H9 (cell line): Measurements from ENCODE around the gene OGA. TPM values are rescaled to one million over a fixed set of nuclear protein-coding genes. Genes with fewer than 3 reads are reported as not detected.

Experiments
- DNase-seq: peaks from one replicate; pipeline ENCODE4 v3.0.0-alpha.2; 2017
- H2AFZ ChIP-seq: one replicate; pipeline ENCODE4 v1.6.1; 2013; ENCODE audit warnings: mild to moderate bottlenecking, low read length, control low read depth, moderate library complexity
- H2AK5ac ChIP-seq: 2 replicates; pipeline ENCODE4 v1.6.1; 2013; ENCODE audit warnings: low read length, control low read depth, mixed read lengths; ENCODE audit not compliant: insufficient read length
- H2BK120ac ChIP-seq: one replicate; pipeline ENCODE4 v1.6.1; 2013; ENCODE audit warnings: low read depth, mild to moderate bottlenecking, low read length, control low read depth, inconsistent platforms; ENCODE audit not compliant: poor library complexity, severe bottlenecking
- H2BK12ac ChIP-seq: 2 replicates; pipeline ENCODE4 v1.6.1; 2013; ENCODE audit warnings: low read length, control low read depth, mixed read lengths, low read depth; ENCODE audit not compliant: insufficient read length
- H2BK15ac ChIP-seq: 2 replicates; pipeline ENCODE4 v1.6.1; 2013; ENCODE audit warnings: low read depth, low read length, control low read depth
- H2BK20ac ChIP-seq: one replicate; pipeline ENCODE4 v1.6.1; 2013; ENCODE audit warnings: low read depth, mild to moderate bottlenecking, low read length, control low read depth, inconsistent platforms; ENCODE audit not compliant: poor library complexity, severe bottlenecking
- H2BK5ac ChIP-seq: 2 replicates; pipeline ENCODE4 v1.6.1; 2013; ENCODE audit warnings: low read length, control low read depth, mixed read lengths; ENCODE audit not compliant: insufficient read length
- H3K14ac ChIP-seq: 2 replicates; pipeline ENCODE4 v1.6.1; 2013; ENCODE audit warnings: low read length, control low read depth; ENCODE audit not compliant: insufficient read depth
- H3K18ac ChIP-seq: 2 replicates; pipeline ENCODE4 v1.6.1; 2013; ENCODE audit warnings: low read depth, mild to moderate bottlenecking, mixed read lengths, low read length, control low read depth; ENCODE audit not compliant: insufficient read length
- H3K23ac ChIP-seq: 2 replicates; pipeline ENCODE4 v1.6.1; 2013; ENCODE audit warnings: low read length, control low read depth, mixed read lengths, low read depth; ENCODE audit not compliant: insufficient read length
- H3K23me2 ChIP-seq: 2 replicates; pipeline ENCODE4 v1.6.1; 2013; ENCODE audit warnings: low read depth, mild to moderate bottlenecking, mixed read lengths, low read length, control low read depth; ENCODE audit not compliant: insufficient read length, poor library complexity, severe bottlenecking
- H3K27ac ChIP-seq: 2 replicates; pipeline ENCODE4 v1.5.1; 2013; ENCODE audit warnings: low read length, control low read depth, mixed read lengths, low read depth; ENCODE audit not compliant: insufficient read length
- H3K27me3 ChIP-seq: 2 replicates; pipeline ENCODE4 v1.6.1; 2013; ENCODE audit warnings: low read length, control low read depth, inconsistent platforms; ENCODE audit not compliant: insufficient read depth
- H3K4ac ChIP-seq: 2 replicates; pipeline ENCODE4 v1.6.1; 2013; ENCODE audit warnings: low read depth, mild to moderate bottlenecking, control low read depth, inconsistent platforms, low read length, moderate library complexity
- H3K4me1 ChIP-seq: 2 replicates; pipeline ENCODE4 v1.6.1; 2013; ENCODE audit warnings: low read length, control low read depth, inconsistent platforms; ENCODE audit not compliant: insufficient read depth
- H3K4me2 ChIP-seq: 2 replicates; pipeline ENCODE4 v1.6.1; 2013; ENCODE audit warnings: low read length, control low read depth, mixed read lengths; ENCODE audit not compliant: insufficient read length, insufficient read depth
- H3K56ac ChIP-seq: 2 replicates; pipeline ENCODE4 v1.6.1; 2013; ENCODE audit warnings: low read depth, mild to moderate bottlenecking, mixed read lengths, low read length, control low read depth; ENCODE audit not compliant: insufficient read length
- H3K79me1 ChIP-seq: 2 replicates; pipeline ENCODE4 v1.6.1; 2013; ENCODE audit warnings: low read depth, mild to moderate bottlenecking, moderate library complexity, low read length, control low read depth, inconsistent platforms; ENCODE audit not compliant: insufficient read depth, poor library complexity, severe bottlenecking
- H3K79me2 ChIP-seq: 2 replicates; pipeline ENCODE4 v1.6.1; 2013; ENCODE audit warnings: low read length, control low read depth, inconsistent platforms; ENCODE audit not compliant: insufficient read depth
- H3K9ac ChIP-seq: 2 replicates; pipeline ENCODE4 v1.6.1; 2013; ENCODE audit warnings: low read length, control low read depth, mixed read lengths; ENCODE audit not compliant: insufficient read length; ENCODE audit errors: extremely low read depth
- H3K9me3 ChIP-seq: one replicate; pipeline ENCODE4 v1.6.1; 2013; ENCODE audit warnings: low read depth, low read length, inconsistent platforms; ENCODE audit not compliant: control insufficient read depth
- H3T11ph ChIP-seq: one replicate; pipeline ENCODE4 v1.6.1; 2013; ENCODE audit warnings: mild to moderate bottlenecking, low read length, control low read depth, inconsistent platforms
- H4K20me1 ChIP-seq: one replicate; pipeline ENCODE4 v1.6.1; 2013; ENCODE audit not compliant: control insufficient read depth, insufficient read length, insufficient read depth
- H4K5ac ChIP-seq: 2 replicates; pipeline ENCODE4 v1.6.1; 2013; ENCODE audit warnings: low read depth, mild to moderate bottlenecking, mixed read lengths, low read length, control low read depth; ENCODE audit not compliant: insufficient read length
- H4K8ac ChIP-seq: replicated peaks from 2 replicates; pipeline ENCODE4 v1.6.1; 2013; ENCODE audit warnings: low read length, control low read depth, mixed read lengths, low read depth; ENCODE audit not compliant: insufficient read length
- H4K91ac ChIP-seq: 2 replicates; pipeline ENCODE4 v1.6.1; 2013; ENCODE audit warnings: low read depth, mild to moderate bottlenecking, moderate library complexity, mixed read lengths, low read length, control low read depth; ENCODE audit not compliant: insufficient read length
- H3K27ac Mint-ChIP-seq, 3 experiments: 2 replicates in 2 of 3; 3 replicates in 1 of 3; pipeline ENCODE4 v1.8.0; 2020 to 2021; ENCODE audit warnings: mixed read lengths in 3 of 3, mild to moderate bottlenecking in 1 of 3, moderate library complexity in 1 of 3
- H3K27me3 Mint-ChIP-seq: 2 replicates; pipeline ENCODE4 v1.8.0; 2021; ENCODE audit warnings: low read depth, mild to moderate bottlenecking, moderate library complexity, mixed read lengths
- H3K36me3 Mint-ChIP-seq, 3 experiments: 2 replicates in 2 of 3; 3 replicates in 1 of 3; pipeline ENCODE4 v1.8.0; 2020 to 2021; ENCODE audit warnings: low read depth in 3 of 3, mixed read lengths in 3 of 3; ENCODE audit not compliant: insufficient read depth in 1 of 3
- H3K4me1 Mint-ChIP-seq, 2 experiments: 2 replicates each; pipeline ENCODE4 v1.8.0; 2020; ENCODE audit warnings: mixed read lengths in 2 of 2
- H3K4me3 Mint-ChIP-seq, 2 experiments: 2 replicates in 1 of 2; 3 replicates in 1 of 2; pipeline ENCODE4 v1.8.0; 2020 to 2021; ENCODE audit warnings: mild to moderate bottlenecking in 2 of 2, mixed read lengths in 2 of 2, moderate library complexity in 1 of 2
- H3K9me3 Mint-ChIP-seq, 2 experiments: 2 replicates in 1 of 2; 3 replicates in 1 of 2; pipeline ENCODE4 v1.8.0; 2020; ENCODE audit warnings: mild to moderate bottlenecking in 2 of 2, mixed read lengths in 2 of 2, moderate library complexity in 1 of 2
- CTCF ChIP-seq: fragments of 200-600 bp; sonication (generic); conservative IDR thresholded peaks from 3 replicates; pipeline ENCODE4 v1.8.0; 2021; ENCODE audit warnings: antibody characterized with exemption, mild to moderate bottlenecking
- WGBS: extraction: QIAGEN DNeasy Blood & Tissue Kit; methylation state at CpG from one replicate; pipeline ENCODE4 v1.1.7; 2013; ENCODE audit warnings: missing lambda C conversion rate, low lambda C conversion rate, mixed read lengths; ENCODE audit not compliant: insufficient read length; ENCODE audit errors: extremely low coverage; 5-methylcytosine and 5-hydroxymethylcytosine counted together
- total RNA-seq: library from RNA; stranded (reverse); gene quantifications from 2 replicates; pipeline ENCODE4 v1.2.1, GENCODE V29; 2021

OGA gene
- total RNA-seq, 1 experiment from 2014 or later, result 125 TPM

- Mint-ChIP-seq H3K36me3 (peaks cover 0 to 5% (median 0%) of the 10 kb centered on the region in 3 experiments; a peak in 3 of 7 replicates), H3K4me3 (no peak overlapping the region; a peak in 1 of 5 replicates), H3K4me1 (peaks cover 36 to 47% of the 10 kb centered on the region in 2 experiments), H3K9me3 (no peaks in the 10 kb centered on the region; a peak in 1 of 5 replicates), H3K27me3 (peaks cover 52% of the 10 kb centered on the region), H3K27ac (no peak overlapping the region)
- Histone ChIP-seq H3K23ac (no peak overlapping the region), H3K9ac (no peak overlapping the region), H3K56ac (no peak overlapping the region), H4K20me1 (no peaks in the 10 kb centered on the region), H3K79me1 (no peaks in the 10 kb centered on the region), H2BK12ac (no peak overlapping the region), H2BK15ac (no peak overlapping the region), H3T11ph (no peak overlapping the region), H3K4ac (no peak overlapping the region), H2AK5ac (no peak overlapping the region), H4K5ac (no peak overlapping the region), H3K27me3 (peaks cover 33% of the 10 kb centered on the region), H3K18ac (no peak overlapping the region), H3K14ac (no peak overlapping the region; the same call in 1 of the 2 replicates), H4K8ac (no peak overlapping the region), H4K91ac (no peak overlapping the region), H2BK5ac (no peak overlapping the region), H2AFZ (no peak overlapping the region), H3K4me1 (peaks cover 7% of the 10 kb centered on the region; the same call in 1 of the 2 replicates), H3K4me2 (no peak overlapping the region), H3K9me3 (no peaks in the 10 kb centered on the region), H3K27ac (no peak overlapping the region), H2BK120ac (no peak overlapping the region), H2BK20ac (no peak overlapping the region), H3K23me2 (peaks cover 14% of the 10 kb centered on the region), H3K79me2 (no peaks in the 10 kb centered on the region)
- TF ChIP-seq CTCF, result no peak
- DNase-seq, result peak; percentile 28
- WGBS, result no CpG with 5 or more reads among the region's 41 CpGs
These were observed 47.7 kb downstream of the OGA start for GRCh38 chr10:101770331-101771215.
